ENCODE measurements around the gene NDUFAF3.

NDUFAF3 gene

DNA sequence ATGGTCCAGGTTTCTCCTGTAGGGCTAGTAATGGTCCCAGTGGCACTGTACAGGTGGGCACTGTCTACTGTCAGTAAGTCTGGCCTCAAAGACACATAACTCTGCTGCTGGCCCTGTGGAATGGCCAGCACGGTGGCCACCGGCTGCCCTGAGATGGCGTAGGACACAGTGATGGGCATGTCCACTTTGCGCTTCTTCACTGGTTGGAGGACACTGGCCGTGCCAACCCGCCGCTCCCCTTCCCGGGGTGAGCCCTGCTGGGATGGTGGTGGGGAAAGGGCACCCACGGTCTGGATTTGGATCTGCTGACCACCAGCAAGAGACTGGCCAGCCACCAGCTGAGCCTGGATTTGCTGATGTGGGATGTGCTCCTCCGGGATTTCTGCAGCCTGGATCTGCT is 35.3 kb downstream of the NDUFAF3 start:
- H3K4me3 ChIP-seq (replicated peaks; ENCODE audit: low read depth, low read length): no peak overlapping the region
- TF ChIP-seq, protein P1, sequence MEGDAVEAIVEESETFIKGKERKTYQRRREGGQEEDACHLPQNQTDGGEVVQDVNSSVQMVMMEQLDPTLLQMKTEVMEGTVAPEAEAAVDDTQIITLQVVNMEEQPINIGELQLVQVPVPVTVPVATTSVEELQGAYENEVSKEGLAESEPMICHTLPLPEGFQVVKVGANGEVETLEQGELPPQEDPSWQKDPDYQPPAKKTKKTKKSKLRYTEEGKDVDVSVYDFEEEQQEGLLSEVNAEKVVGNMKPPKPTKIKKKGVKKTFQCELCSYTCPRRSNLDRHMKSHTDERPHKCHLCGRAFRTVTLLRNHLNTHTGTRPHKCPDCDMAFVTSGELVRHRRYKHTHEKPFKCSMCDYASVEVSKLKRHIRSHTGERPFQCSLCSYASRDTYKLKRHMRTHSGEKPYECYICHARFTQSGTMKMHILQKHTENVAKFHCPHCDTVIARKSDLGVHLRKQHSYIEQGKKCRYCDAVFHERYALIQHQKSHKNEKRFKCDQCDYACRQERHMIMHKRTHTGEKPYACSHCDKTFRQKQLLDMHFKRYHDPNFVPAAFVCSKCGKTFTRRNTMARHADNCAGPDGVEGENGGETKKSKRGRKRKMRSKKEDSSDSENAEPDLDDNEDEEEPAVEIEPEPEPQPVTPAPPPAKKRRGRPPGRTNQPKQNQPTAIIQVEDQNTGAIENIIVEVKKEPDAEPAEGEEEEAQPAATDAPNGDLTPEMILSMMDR (IDR thresholded peaks at IDR 0.05; ENCODE audit: low read depth, low read length, missing control alignments): no peak
- DNase-seq (ENCODE audit: extremely low read depth, low read depth): no peak

DNA sequence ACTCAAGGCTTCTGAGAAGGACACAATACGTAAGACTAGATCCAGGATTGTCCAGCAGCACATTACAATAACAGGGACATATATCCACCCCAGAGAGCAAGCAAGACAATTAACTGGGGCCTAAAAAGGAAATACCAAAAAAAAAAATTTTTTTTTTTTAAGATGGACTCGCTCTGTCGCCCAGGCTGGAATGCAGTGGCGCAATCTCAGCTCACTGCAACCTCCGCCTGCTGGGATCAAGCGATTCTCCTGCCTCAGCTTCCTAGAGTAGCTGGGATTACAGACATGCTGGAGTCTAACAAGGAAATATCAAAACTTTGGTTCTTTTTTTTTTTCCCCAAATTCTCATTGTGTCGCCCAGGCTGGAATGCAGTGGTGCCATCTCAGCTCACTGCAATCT is 36.1 kb downstream of the NDUFAF3 start:
- no peak for DNase-seq (ENCODE audit: extremely low read depth, low read depth)
- TF ChIP-seq, protein P1 (IDR thresholded peaks at IDR 0.05; ENCODE audit: low read depth, low read length, missing control alignments): no peak

More for the DNA sequence above, 36.1 kb downstream of the NDUFAF3 start:
- no peak overlapping the region for H3K4me3 ChIP-seq (replicated peaks; ENCODE audit: low read depth, low read length)

All from HFF-Myc (cell line).